GM10266 (cell line): Measurements from ENCODE around the gene DPYSL3.

Source experiments
- DNase-seq: peaks from one replicate; pipeline ENCODE4 v3.0.0; 2012; ENCODE audit errors: extremely low spot score
- CTCF ChIP-seq: IDR thresholded peaks from 2 replicates; pipeline ENCODE4 v1.5.1; 2012; ENCODE audit warnings: mild to moderate bottlenecking, low read depth; ENCODE audit not compliant: control insufficient read depth, insufficient read depth; ENCODE audit errors: missing control alignments

DPYSL3 gene

GRCh38 chr5:147404706-147405105 lies 105.2 kb downstream of the DPYSL3 start:
- no peak for DNase-seq
- no peak for TF ChIP-seq CTCF

GRCh38 chr5:147403651-147404640 lies 105.9 kb downstream of the DPYSL3 start:
- peak; percentile 45 for DNase-seq
- TF ChIP-seq CTCF = no peak

GRCh38 chr5:147400881-147401280 lies 109.0 kb downstream of the DPYSL3 start:
- TF ChIP-seq CTCF = no peak
- DNase-seq = no peak

GRCh38 chr5:147400126-147400809 lies 109.6 kb downstream of the DPYSL3 start:
- no peak for TF ChIP-seq CTCF
- no peak for DNase-seq

- no peak for DNase-seq
- TF ChIP-seq CTCF = no peak
Measured at GRCh38 chr5:147398860-147399259, 111.0 kb downstream of the DPYSL3 start.

- no peak for TF ChIP-seq CTCF
- no peak for DNase-seq
Measured at GRCh38 chr5:147397616-147398015, 112.3 kb downstream of the DPYSL3 start.
